SK-N-MC (cell line): Measurements from ENCODE around the gene VASN.

Source experiments
- DNase-seq: peaks from one replicate; pipeline ENCODE4 v3.0.0-alpha.2; 2011; ENCODE audit warnings: low read depth, low spot score
- H3K27ac ChIP-seq: fragments of 200-600 bp; sonication (generic); 2 replicates; pipeline ENCODE4 v1.5.1; 2016; ENCODE audit warnings: mixed run types
- H3K36me3 ChIP-seq: fragments of 200-600 bp; sonication (generic); 2 replicates; pipeline ENCODE4 v1.6.1; 2017; ENCODE audit warnings: antibody characterized with exemption, low read length, mixed read lengths; ENCODE audit not compliant: insufficient read depth
- H3K4me3 ChIP-seq: fragments of 200-600 bp; sonication (generic); 2 replicates; pipeline ENCODE4 v1.5.1; 2016
- H3K9ac ChIP-seq: fragments of 200-600 bp; sonication (generic); 2 replicates; pipeline ENCODE4 v1.8.0; 2017; ENCODE audit warnings: mixed run types, mixed read lengths; ENCODE audit not compliant: insufficient read length
- H3K9me3 ChIP-seq: fragments of 200-600 bp; sonication (generic); 2 replicates; pipeline ENCODE4 v1.6.1; 2017; ENCODE audit warnings: low read depth, mild to moderate bottlenecking, antibody characterized with exemption, low read length, moderate library complexity, mixed read lengths
- EZH2 ChIP-seq: fragments of 200-600 bp; sonication (generic); IDR thresholded peaks from one replicate; pipeline ENCODE4 v1.6.1; 2017; ENCODE audit warnings: antibody characterized with exemption
- FOXP2 ChIP-seq: optimal IDR thresholded peaks from 2 replicates; pipeline ENCODE3; 2011; ENCODE audit warnings: mild to moderate bottlenecking, moderate library complexity; ENCODE audit not compliant: insufficient read depth; ENCODE audit errors: extremely low read length, control extremely low read depth
- POLR2AphosphoS5 ChIP-seq: IDR thresholded peaks from 2 replicates; pipeline ENCODE4 v1.6.1; 2012; ENCODE audit warnings: mild to moderate bottlenecking, low read depth, low read length, borderline replicate concordance

Gene VASN

DNA sequence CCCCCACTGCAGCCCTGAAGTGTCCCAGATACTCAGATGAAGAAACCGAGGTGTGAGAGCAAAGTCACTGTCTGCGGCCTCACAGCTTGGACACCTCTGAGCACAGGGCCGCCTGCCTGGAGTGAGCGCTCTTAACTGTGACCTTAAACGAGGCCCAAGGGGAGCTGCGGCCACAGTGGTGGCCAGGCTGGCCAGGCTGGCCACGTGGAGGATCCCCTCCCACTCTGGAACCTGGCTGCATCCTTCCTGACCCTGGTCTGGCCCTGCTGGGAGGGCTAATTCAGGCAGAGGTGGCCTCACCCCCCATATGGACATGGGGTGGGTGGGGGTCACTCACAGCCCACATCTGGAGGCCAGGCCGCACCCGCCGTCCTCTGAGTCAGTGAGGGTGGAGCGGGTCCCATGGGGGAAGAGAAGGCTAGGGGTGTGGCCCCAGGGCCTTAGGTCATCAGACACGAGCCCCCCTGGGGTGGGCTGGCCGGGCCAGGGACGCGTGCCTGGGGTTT lies 6.6 kb downstream of the VASN start:
- H3K9me3 ChIP-seq = no peaks in the 10 kb centered on the region
- no peak overlapping the region for H3K9ac ChIP-seq
- DNase-seq = no peak
- no peak overlapping the region for H3K27ac ChIP-seq
- H3K4me3 ChIP-seq = no peak overlapping the region
- no peak for TF ChIP-seq EZH2
- TF ChIP-seq POLR2AphosphoS5 = no peak
- TF ChIP-seq FOXP2 = no peak
- no peaks in the 10 kb centered on the region; the same call in 1 of the 2 replicates for H3K36me3 ChIP-seq

- H3K9me3 ChIP-seq = no peaks in the 10 kb centered on the region
- H3K4me3 ChIP-seq = no peak overlapping the region
- no peaks in the 10 kb centered on the region; the same call in 1 of the 2 replicates for H3K36me3 ChIP-seq
- no peak overlapping the region for H3K9ac ChIP-seq
- H3K27ac ChIP-seq = no peak overlapping the region
- TF ChIP-seq EZH2 = no peak
- TF ChIP-seq FOXP2 = no peak
- DNase-seq = no peak
Measured at GRCh38 chr16:4378999-4379690, 7.5 kb downstream of the VASN start.

DNA sequence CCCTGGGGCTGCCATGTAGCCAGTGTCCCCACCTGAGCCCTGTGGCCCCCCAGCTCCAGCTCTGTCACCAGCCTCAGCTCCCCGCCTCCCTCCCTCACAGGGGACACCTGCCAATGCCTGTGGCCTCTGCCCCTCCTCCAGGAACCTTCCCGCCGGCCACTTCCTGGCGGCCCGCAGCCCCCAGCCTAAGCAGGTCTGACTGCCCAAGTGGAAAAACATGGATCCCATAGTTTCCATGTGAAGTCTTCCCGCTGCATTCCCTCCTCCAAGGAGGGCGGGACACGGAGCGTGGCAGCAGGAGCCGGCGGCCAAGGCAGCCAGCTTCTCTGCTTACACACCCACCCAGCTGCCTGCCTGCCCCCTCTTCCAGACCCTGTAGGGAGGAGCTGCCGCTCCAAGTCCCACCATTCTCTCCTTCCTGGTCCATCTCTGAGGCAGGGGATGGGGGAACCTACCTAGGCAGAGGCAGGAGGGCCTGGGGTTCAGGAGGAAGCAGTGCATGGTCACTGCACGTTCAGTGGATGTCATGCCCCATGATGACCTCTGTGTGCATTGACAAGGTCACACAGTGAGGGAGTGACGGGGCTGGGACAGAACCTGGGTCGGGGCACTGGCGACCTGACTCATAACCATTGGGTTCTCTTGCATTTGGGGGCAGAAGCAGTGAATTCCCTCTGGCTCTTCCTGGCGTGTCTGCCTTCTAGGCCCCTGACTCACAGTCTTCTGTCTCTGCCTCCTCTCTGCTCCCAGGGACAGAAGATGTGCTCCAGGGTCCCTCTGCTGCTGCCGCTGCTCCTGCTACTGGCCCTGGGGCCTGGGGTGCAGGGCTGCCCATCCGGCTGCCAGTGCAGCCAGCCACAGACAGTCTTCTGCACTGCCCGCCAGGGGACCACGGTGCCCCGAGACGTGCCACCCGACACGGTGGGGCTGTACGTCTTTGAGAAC lies 8.7 kb downstream of the VASN start:
- no peak for TF ChIP-seq FOXP2
- no peak for TF ChIP-seq POLR2AphosphoS5
- TF ChIP-seq EZH2 = no peak
- no peaks in the 10 kb centered on the region for H3K9me3 ChIP-seq
- peak overlapping the region; percentile 14; the same call in 1 of the 2 replicates for H3K27ac ChIP-seq
- no peak overlapping the region for H3K4me3 ChIP-seq
- no peaks in the 10 kb centered on the region; the same call in 1 of the 2 replicates for H3K36me3 ChIP-seq
- DNase-seq = no peak
- H3K9ac ChIP-seq = no peak overlapping the region

DNA sequence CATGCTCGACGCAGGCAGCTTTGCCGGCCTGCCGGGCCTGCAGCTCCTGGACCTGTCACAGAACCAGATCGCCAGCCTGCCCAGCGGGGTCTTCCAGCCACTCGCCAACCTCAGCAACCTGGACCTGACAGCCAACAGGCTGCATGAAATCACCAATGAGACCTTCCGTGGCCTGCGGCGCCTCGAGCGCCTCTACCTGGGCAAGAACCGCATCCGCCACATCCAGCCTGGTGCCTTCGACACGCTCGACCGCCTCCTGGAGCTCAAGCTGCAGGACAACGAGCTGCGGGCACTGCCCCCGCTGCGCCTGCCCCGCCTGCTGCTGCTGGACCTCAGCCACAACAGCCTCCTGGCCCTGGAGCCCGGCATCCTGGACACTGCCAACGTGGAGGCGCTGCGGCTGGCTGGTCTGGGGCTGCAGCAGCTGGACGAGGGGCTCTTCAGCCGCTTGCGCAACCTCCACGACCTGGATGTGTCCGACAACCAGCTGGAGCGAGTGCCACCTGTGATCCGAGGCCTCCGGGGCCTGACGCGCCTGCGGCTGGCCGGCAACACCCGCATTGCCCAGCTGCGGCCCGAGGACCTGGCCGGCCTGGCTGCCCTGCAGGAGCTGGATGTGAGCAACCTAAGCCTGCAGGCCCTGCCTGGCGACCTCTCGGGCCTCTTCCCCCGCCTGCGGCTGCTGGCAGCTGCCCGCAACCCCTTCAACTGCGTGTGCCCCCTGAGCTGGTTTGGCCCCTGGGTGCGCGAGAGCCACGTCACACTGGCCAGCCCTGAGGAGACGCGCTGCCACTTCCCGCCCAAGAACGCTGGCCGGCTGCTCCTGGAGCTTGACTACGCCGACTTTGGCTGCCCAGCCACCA lies 9.7 kb downstream of the VASN start:
- Histone ChIP-seq H3K27ac (no peak overlapping the region), H3K36me3 (no peaks in the 10 kb centered on the region; the same call in 1 of the 2 replicates), H3K4me3 (no peak overlapping the region), H3K9me3 (no peaks in the 10 kb centered on the region), H3K9ac (no peak overlapping the region)
- TF ChIP-seq EZH2 = no peak
- TF ChIP-seq FOXP2 = no peak
- TF ChIP-seq POLR2AphosphoS5 = no peak
- DNase-seq = no peak

DNA sequence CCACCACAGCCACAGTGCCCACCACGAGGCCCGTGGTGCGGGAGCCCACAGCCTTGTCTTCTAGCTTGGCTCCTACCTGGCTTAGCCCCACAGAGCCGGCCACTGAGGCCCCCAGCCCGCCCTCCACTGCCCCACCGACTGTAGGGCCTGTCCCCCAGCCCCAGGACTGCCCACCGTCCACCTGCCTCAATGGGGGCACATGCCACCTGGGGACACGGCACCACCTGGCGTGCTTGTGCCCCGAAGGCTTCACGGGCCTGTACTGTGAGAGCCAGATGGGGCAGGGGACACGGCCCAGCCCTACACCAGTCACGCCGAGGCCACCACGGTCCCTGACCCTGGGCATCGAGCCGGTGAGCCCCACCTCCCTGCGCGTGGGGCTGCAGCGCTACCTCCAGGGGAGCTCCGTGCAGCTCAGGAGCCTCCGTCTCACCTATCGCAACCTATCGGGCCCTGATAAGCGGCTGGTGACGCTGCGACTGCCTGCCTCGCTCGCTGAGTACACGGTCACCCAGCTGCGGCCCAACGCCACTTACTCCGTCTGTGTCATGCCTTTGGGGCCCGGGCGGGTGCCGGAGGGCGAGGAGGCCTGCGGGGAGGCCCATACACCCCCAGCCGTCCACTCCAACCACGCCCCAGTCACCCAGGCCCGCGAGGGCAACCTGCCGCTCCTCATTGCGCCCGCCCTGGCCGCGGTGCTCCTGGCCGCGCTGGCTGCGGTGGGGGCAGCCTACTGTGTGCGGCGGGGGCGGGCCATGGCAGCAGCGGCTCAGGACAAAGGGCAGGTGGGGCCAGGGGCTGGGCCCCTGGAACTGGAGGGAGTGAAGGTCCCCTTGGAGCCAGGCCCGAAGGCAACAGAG lies 10.5 kb downstream of the VASN start:
- H3K36me3 ChIP-seq = no peaks in the 10 kb centered on the region; the same call in 1 of the 2 replicates
- H3K4me3 ChIP-seq = no peak overlapping the region
- TF ChIP-seq POLR2AphosphoS5 = no peak
- no peak for TF ChIP-seq FOXP2
- no peak for TF ChIP-seq EZH2
- no peaks in the 10 kb centered on the region for H3K9me3 ChIP-seq
- H3K27ac ChIP-seq = 0 out of 2 replicates have a peak overlapping the region, but pooled peaks have one; percentile 75
- no peak overlapping the region for H3K9ac ChIP-seq
- no peak for DNase-seq

DNA sequence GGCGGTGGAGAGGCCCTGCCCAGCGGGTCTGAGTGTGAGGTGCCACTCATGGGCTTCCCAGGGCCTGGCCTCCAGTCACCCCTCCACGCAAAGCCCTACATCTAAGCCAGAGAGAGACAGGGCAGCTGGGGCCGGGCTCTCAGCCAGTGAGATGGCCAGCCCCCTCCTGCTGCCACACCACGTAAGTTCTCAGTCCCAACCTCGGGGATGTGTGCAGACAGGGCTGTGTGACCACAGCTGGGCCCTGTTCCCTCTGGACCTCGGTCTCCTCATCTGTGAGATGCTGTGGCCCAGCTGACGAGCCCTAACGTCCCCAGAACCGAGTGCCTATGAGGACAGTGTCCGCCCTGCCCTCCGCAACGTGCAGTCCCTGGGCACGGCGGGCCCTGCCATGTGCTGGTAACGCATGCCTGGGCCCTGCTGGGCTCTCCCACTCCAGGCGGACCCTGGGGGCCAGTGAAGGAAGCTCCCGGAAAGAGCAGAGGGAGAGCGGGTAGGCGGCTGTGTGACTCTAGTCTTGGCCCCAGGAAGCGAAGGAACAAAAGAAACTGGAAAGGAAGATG lies 11.2 kb downstream of the VASN start:
- peak overlapping the region; percentile 75 for H3K27ac ChIP-seq
- DNase-seq = no peak
- no peak overlapping the region for H3K9ac ChIP-seq
- no peaks in the 10 kb centered on the region; the same call in 1 of the 2 replicates for H3K36me3 ChIP-seq
- TF ChIP-seq EZH2 (no peak), POLR2AphosphoS5 (no peak), FOXP2 (no peak)
- no peaks in the 10 kb centered on the region for H3K9me3 ChIP-seq
- no peak overlapping the region for H3K4me3 ChIP-seq
